DMS53 treated with DMSO at 0.1 percent for 48 hours (cell line): ENCODE measurements around the gene CHRNA3.
"Not testable (repeated sequence)": the region's sequence is repeated elsewhere in the genome, so short reads cannot be mapped to it uniquely, and the experiment has no call there.

Experiments used
- DNase-seq: peaks from one replicate; lab custom pipeline; 2025; ENCODE audit not compliant: unreplicated experiment; lab: John Stamatoyannopoulos, UW

Gene CHRNA3

GRCh38 chr15:78563092-78563491 lies 57.7 kb downstream of the CHRNA3 start:
- DNase-seq, result no peak

DNA sequence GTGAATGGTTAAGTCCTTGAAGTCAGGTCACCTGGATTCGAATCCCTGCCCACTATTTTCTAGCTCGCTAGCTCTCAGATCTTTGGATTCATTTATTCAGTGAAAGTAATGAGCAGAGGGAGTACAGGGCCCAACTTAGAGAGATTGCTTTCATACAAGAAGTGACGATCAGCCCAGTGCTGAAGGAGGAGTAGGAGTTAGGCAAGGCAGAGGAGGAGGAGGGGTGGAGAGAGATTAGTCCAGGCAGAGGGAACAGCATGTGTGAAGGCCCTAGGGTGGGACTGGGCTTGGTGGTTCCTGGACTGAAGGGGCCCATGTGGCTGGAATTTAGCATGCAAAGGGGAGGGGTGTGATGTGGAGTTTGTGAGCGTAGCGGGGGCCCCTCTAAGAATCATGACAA lies 59.3 kb downstream of the CHRNA3 start:
- DNase-seq, result no peak

- DNase-seq, result not testable (repeated sequence)
Measured at GRCh38 chr15:78560201-78560600, 60.6 kb downstream of the CHRNA3 start.

DNA sequence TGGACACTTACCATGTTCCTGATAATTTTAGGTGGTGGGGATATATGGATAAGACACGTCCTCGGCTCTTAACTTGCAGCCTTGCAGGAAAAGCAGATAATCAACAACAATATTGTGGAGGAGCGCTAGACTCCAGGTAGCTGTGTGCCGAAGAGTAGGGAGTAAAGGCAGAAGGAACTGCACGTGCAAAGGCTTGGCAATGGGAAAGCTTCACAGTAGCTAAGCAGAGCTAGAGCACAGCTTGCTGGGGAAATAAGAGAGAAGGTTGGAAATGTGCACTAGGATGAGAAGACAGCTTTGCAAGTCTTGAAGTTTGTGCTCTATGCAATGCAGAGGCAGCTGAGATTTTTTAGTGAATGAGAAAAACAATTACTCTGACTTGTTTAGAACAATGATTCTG lies 68.2 kb downstream of the CHRNA3 start:
- no peak for DNase-seq

DNA sequence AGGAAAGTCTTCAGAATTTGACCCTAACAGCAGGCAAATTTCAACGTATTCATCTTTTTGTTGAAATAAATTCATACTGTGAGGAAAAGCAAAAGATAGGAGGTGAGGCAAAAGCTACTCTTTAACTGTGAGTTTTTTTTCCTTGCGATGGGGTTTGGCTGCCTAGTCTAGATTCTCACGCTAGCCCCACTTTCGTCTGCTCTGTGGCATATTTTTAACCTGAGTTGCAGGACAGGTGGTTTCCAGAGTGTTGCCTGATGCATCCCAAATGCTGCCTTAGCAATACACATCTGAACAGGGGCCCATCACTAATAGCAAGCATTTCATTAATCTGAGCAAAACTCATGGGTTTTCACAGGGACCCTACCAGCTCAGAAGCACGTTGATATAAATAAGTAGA lies 68.9 kb downstream of the CHRNA3 start:
- no peak for DNase-seq

GRCh38 chr15:78550815-78551214 lies 70.0 kb downstream of the CHRNA3 start:
- DNase-seq, result no peak

DNA sequence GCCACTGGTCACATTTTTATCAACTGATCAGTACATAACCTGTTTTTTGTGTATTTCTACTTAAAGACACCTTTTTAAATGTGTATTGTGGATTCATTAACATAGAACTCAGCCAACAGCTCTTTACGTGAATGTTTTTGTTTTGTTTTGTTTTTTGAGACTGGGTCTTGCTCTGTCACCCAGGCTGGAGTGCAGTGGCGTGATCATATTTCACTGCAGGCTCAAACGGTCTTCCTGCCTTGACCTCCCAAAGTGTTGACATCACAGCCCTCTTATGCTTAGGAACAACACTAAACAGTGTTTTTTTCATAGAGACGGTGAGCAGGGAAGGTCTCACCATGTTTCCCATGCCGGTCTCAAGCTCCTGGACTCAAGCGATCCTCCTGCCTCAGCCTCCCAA lies 70.6 kb downstream of the CHRNA3 start:
- no peak for DNase-seq
